Hepatocyte (in vitro differentiated cells): Measurements from ENCODE around the gene TOX2. TPM values are rescaled to one million over a fixed set of nuclear protein-coding genes. Genes with fewer than 3 reads are reported as not detected.

Experiments used
- DNase-seq: peaks from one replicate; pipeline ENCODE4 v3.0.0-alpha.2; 2016; ENCODE audit warnings: low spot score
- H2AFZ ChIP-seq: fragments of 200-600 bp; sonication (generic); 2 replicates; pipeline ENCODE4 v1.6.0; 2016; ENCODE audit warnings: antibody characterized with exemption, mild to moderate bottlenecking
- H3K27ac ChIP-seq: fragments of 200-600 bp; sonication (generic); 2 replicates; pipeline ENCODE4 v1.5.1; 2016; ENCODE audit warnings: mild to moderate bottlenecking
- H3K27me3 ChIP-seq: fragments of 200-600 bp; sonication (generic); 2 replicates; pipeline ENCODE4 v1.6.1; 2016
- H3K36me3 ChIP-seq: fragments of 200-600 bp; sonication (generic); replicated peaks from 2 replicates; pipeline ENCODE4 v1.5.1; 2016; ENCODE audit warnings: low read depth; ENCODE audit not compliant: insufficient read depth
- H3K4me1 ChIP-seq: fragments of 200-600 bp; sonication (generic); 2 replicates; pipeline ENCODE4 v1.5.1; 2016; ENCODE audit warnings: mild to moderate bottlenecking, moderate library complexity; ENCODE audit not compliant: insufficient read depth
- H3K4me2 ChIP-seq: fragments of 200-600 bp; sonication (generic); 2 replicates; pipeline ENCODE4 v1.6.0; 2016
- H3K4me3 ChIP-seq: fragments of 200-600 bp; sonication (generic); 2 replicates; pipeline ENCODE4 v1.5.1; 2016; ENCODE audit warnings: mild to moderate bottlenecking
- H3K79me2 ChIP-seq: fragments of 200-600 bp; sonication (generic); 2 replicates; pipeline ENCODE4 v1.6.0; 2017; ENCODE audit warnings: mild to moderate bottlenecking
- H3K9me2 ChIP-seq: fragments of 200-600 bp; sonication (generic); replicated peaks from 2 replicates; pipeline ENCODE4 v1.6.0; 2017; ENCODE audit warnings: mild to moderate bottlenecking; ENCODE audit not compliant: insufficient read depth
- H3K9me3 ChIP-seq: fragments of 200-600 bp; sonication (generic); 2 replicates; pipeline ENCODE4 v1.5.1; 2016; ENCODE audit warnings: low read depth, mild to moderate bottlenecking
- H4K20me1 ChIP-seq: fragments of 200-600 bp; sonication (generic); 2 replicates; pipeline ENCODE4 v1.6.0; 2016; ENCODE audit warnings: mild to moderate bottlenecking; ENCODE audit not compliant: insufficient read depth, poor library complexity, severe bottlenecking
- CTCF ChIP-seq: fragments of 200-600 bp; sonication (generic); IDR thresholded peaks from 2 replicates; pipeline ENCODE4 v1.5.1; 2016; ENCODE audit warnings: antibody characterized with exemption, mild to moderate bottlenecking; ENCODE audit not compliant: poor library complexity
- EZH2 ChIP-seq: fragments of 200-600 bp; sonication (generic); IDR thresholded peaks from 2 replicates; pipeline ENCODE4 v1.6.1; 2016; ENCODE audit warnings: antibody characterized with exemption, mild to moderate bottlenecking, borderline replicate concordance
- EZH2phosphoT487 ChIP-seq: fragments of 200-600 bp; sonication (generic); IDR thresholded peaks from one replicate; pipeline ENCODE4 v1.6.1; 2018; ENCODE audit warnings: antibody characterized with exemption, mild to moderate bottlenecking, low read depth, moderate library complexity; ENCODE audit not compliant: unreplicated experiment, severe bottlenecking
- WGBS: methylation state at CpG from one replicate; pipeline ENCODE4 v1.1.6; 2016; ENCODE audit warnings: low lambda C conversion rate; ENCODE audit errors: missing lambda C conversion rate; 5-methylcytosine and 5-hydroxymethylcytosine counted together
- polyA plus RNA-seq: library from polyadenylated mRNA; unstranded; fragments of >200 nt; fragmentation: Nextera tagmentation; extraction: Ambion mirVana; gene quantifications from 2 replicates; pipeline ENCODE4 v1.2.1, GENCODE V29; 2016
- total RNA-seq: library from RNA; depleted of rRNA; stranded (reverse); fragments of >200 nt; gene quantifications from 2 replicates; pipeline ENCODE4 v1.2.3, GENCODE V29; 2014

The TOX2 gene
- total and polyA plus RNA-seq, 2 experiments from 2014 or later, result 0.87 to 12.1 TPM

- Histone ChIP-seq H3K4me2 (no peak overlapping the region), H4K20me1 (no peaks in the 10 kb centered on the region), H3K4me1 (no peaks in the 10 kb centered on the region), H3K9me3 (no peaks in the 10 kb centered on the region), H3K36me3 (no peaks in the 10 kb centered on the region), H3K27ac (no peak overlapping the region), H2AFZ (no peak overlapping the region), H3K9me2 (no peaks in the 10 kb centered on the region), H3K4me3 (no peak overlapping the region), H3K27me3 (no peaks in the 10 kb centered on the region), H3K79me2 (no peaks in the 10 kb centered on the region)
- 69% methylated on average over 12 of the region's 12 CpGs for WGBS
- DNase-seq, result no peak
- no peak for TF ChIP-seq EZH2
- TF ChIP-seq CTCF, result no peak
- no peak for TF ChIP-seq EZH2phosphoT487
Observed at GRCh38 chr20:44008806-44009678, 94.4 kb downstream of the TOX2 start.

- Histone ChIP-seq H3K79me2 (no peaks in the 10 kb centered on the region), H3K27ac (no peak overlapping the region), H3K4me2 (no peak overlapping the region), H4K20me1 (no peaks in the 10 kb centered on the region), H3K4me3 (no peak overlapping the region), H3K9me2 (no peaks in the 10 kb centered on the region), H3K4me1 (peaks cover 1% of the 10 kb centered on the region), H2AFZ (no peak overlapping the region), H3K36me3 (no peaks in the 10 kb centered on the region), H3K9me3 (no peaks in the 10 kb centered on the region), H3K27me3 (no peaks in the 10 kb centered on the region)
- TF ChIP-seq CTCF (no peak), EZH2phosphoT487 (no peak)
- 74% methylated on average over 5 of the region's 5 CpGs for WGBS
- no peak for DNase-seq
Observed at GRCh38 chr20:44009679-44009992, 95.0 kb downstream of the TOX2 start.

GRCh38 chr20:44010162-44010704 is 95.6 kb downstream of the TOX2 start:
- H4K20me1 ChIP-seq, result no peaks in the 10 kb centered on the region
- no peak overlapping the region for H3K27ac ChIP-seq
- no peak for TF ChIP-seq CTCF
- no peaks in the 10 kb centered on the region for H3K36me3 ChIP-seq
- H2AFZ ChIP-seq, result no peak overlapping the region
- H3K9me2 ChIP-seq, result no peaks in the 10 kb centered on the region
- no peak overlapping the region for H3K4me3 ChIP-seq
- no peaks in the 10 kb centered on the region for H3K9me3 ChIP-seq
- 63% methylated on average over 9 of the region's 9 CpGs for WGBS
- no peak overlapping the region for H3K4me2 ChIP-seq
- H3K79me2 ChIP-seq, result no peaks in the 10 kb centered on the region
- H3K4me1 ChIP-seq, result peaks cover 2% of the 10 kb centered on the region
- H3K27me3 ChIP-seq, result no peaks in the 10 kb centered on the region
- no peak for DNase-seq
